ENCODE results near the gene PEX13. TPM values are rescaled to one million over a fixed set of nuclear protein-coding genes. Genes with fewer than 3 reads are reported as not detected.

Gene PEX13
- total RNA-seq, 1 donor from 2014 or later, result 28.9 TPM

DNA sequence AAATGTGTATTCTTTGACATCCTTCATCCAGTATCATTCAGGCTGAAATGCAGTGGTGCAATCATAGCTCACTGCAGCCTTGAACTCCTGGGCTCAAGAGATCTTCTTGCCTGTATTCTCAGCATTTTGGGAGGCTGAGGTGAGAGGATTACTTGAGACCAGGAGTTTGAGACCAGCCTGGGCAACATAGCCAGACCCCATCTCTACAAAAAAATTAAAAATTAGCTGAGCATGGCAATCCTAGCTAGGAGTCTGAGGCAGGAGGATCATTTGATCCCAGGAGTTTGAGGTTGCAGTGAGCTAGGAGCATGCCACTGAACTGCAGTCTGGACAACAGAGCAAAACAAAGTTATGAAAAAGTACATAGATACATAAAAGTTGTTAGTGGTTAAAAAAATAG, 72.3 kb downstream of the PEX13 start:
- no peak for TF ChIP-seq CTCF (conservative IDR thresholded peaks at IDR 0.05)
- Mint-ChIP-seq H3K4me3 (no peak overlapping the region), H3K36me3 (peaks cover 28% of the 10 kb centered on the region), H3K27ac (no peak overlapping the region), H3K9me3 (no peaks in the 10 kb centered on the region), H3K27me3 (no peaks in the 10 kb centered on the region), H3K4me1 (ENCODE audit: unreplicated experiment) (no peaks in the 10 kb centered on the region)
- no peak for DNase-seq (ENCODE audit: extremely low spot score, unreplicated experiment)

DNA sequence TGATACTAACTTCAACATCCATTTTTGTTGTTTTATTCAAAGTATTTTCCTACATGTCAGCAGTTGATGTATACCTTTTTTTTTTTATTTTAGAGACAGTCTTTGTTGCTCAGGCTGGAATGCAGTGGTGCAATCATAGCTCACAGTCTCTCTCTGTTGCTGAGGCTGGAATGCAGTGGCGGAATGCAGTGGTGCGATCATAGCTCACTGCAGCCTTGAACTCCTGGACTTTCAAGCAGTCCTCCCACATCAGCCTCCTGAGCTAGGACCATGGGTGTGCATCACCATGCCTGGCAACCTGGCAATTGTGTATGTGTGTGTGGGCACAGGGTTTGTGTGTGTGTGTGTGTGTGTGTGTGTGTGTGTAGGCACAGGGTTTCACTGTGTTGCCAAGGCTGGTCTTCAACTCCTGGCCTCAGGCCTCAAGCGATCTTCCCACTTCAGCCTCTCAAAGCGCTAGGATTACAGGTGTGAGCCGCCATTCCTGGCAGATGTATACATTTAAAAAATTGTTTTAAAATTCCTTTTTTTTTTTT, 72.9 kb downstream of the PEX13 start:
- TF ChIP-seq CTCF (conservative IDR thresholded peaks at IDR 0.05), result no peak
- no peaks in the 10 kb centered on the region for H3K27me3 Mint-ChIP-seq
- H3K4me1 Mint-ChIP-seq (ENCODE audit: unreplicated experiment), result no peaks in the 10 kb centered on the region
- H3K4me3 Mint-ChIP-seq, result no peak overlapping the region
- DNase-seq (ENCODE audit: extremely low spot score, unreplicated experiment), result no peak
- peaks cover 21% of the 10 kb centered on the region for H3K36me3 Mint-ChIP-seq
- H3K9me3 Mint-ChIP-seq, result no peaks in the 10 kb centered on the region
- no peak overlapping the region for H3K27ac Mint-ChIP-seq

DNA sequence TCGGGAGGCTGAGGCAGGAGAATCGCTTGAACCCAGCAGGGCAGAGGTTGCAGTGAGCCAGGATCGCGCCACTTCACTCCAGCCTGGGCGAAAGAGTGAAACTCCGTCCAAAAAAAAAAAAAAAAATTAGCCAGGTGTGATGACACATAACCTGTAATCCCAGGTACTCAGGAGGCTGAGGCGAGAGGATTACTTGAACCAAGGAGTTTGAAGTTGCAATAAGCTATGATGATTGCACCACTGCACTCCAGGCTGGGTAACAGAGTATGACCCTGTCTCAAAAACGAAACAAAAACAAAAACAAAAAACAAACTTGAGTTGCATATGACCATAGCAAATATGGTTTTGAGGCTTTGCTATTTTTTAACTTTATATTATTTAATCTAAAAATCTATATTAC, 74.0 kb downstream of the PEX13 start:
- H3K27ac Mint-ChIP-seq, result no peak overlapping the region
- no peak for TF ChIP-seq CTCF (conservative IDR thresholded peaks at IDR 0.05)
- peaks cover 25% of the 10 kb centered on the region for H3K36me3 Mint-ChIP-seq
- H3K4me1 Mint-ChIP-seq (ENCODE audit: unreplicated experiment), result no peaks in the 10 kb centered on the region
- H3K27me3 Mint-ChIP-seq, result no peaks in the 10 kb centered on the region
- H3K9me3 Mint-ChIP-seq, result no peaks in the 10 kb centered on the region
- no peak overlapping the region for H3K4me3 Mint-ChIP-seq
- DNase-seq (ENCODE audit: extremely low spot score, unreplicated experiment), result no peak

DNA sequence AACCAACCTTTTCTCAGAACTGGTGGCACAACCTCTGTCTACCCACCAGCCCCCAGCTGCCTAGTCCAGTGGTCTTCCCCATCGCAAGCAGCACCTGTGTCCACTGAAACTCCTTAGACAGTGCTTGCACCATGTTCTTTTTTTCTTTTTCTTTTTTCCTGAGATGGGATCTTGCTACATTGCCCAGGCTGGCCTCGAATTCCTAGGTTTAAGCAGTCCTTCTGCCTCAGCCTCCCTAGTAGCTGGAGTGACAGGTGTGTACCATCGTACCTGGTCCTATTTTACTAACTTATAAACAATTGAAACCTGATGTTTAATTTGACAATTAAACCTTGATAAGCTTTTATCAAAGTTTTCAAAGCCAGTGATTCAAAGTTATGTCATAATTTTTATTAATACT, 78.9 kb downstream of the PEX13 start:
- H3K27ac Mint-ChIP-seq, result no peak overlapping the region
- no peaks in the 10 kb centered on the region for H3K4me1 Mint-ChIP-seq (ENCODE audit: unreplicated experiment)
- peaks cover 18% of the 10 kb centered on the region for H3K36me3 Mint-ChIP-seq
- H3K9me3 Mint-ChIP-seq, result no peaks in the 10 kb centered on the region
- no peak overlapping the region for H3K4me3 Mint-ChIP-seq
- DNase-seq (ENCODE audit: extremely low spot score, unreplicated experiment), result no peak
- TF ChIP-seq CTCF (conservative IDR thresholded peaks at IDR 0.05), result no peak
- no peaks in the 10 kb centered on the region for H3K27me3 Mint-ChIP-seq

DNA sequence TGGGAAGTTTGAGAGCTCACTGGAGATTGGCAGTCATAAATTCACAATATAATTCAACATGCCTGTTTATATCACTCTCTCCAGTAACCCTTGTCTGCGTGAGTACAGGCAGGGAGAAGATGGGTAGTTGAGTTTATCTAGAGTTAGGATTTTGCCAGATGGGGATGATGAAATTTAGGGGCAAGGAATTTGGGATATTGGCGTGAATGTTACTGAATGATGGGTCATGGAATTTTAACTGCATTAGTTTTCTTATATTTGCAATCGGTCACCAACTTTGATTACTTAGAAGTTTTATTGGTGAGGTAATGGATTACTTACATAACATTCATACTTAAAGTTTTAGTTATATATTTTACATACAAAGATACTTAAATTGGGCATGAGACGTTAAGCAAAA, 83.3 kb downstream of the PEX13 start:
- Mint-ChIP-seq H3K4me1 (ENCODE audit: unreplicated experiment) (no peaks in the 10 kb centered on the region), H3K4me3 (no peak overlapping the region), H3K27ac (no peak overlapping the region), H3K36me3 (peaks cover 26% of the 10 kb centered on the region), H3K9me3 (no peaks in the 10 kb centered on the region), H3K27me3 (no peaks in the 10 kb centered on the region)
- no peak for DNase-seq (ENCODE audit: extremely low spot score, unreplicated experiment)
- TF ChIP-seq CTCF (conservative IDR thresholded peaks at IDR 0.05), result no peak

Other genes starting within 250 kb of the PEX13 start
- gene REL, start 136.1 kb upstream of the PEX13 start, total RNA-seq (ENCODE audit: low replicate concordance), result 10.7 and 11.3 TPM in 2 replicates
- gene PUS10, start 535 bp downstream of the PEX13 start, total RNA-seq (ENCODE audit: low replicate concordance), result 6.3 and 6.8 TPM in 2 replicates
- gene SANBR, start 48.2 kb downstream of the PEX13 start, total RNA-seq (ENCODE audit: low replicate concordance), result 12.6 and 22.3 TPM in 2 replicates
- 8.7 and 13.1 TPM in 2 replicates for gene C2orf74, start 144.5 kb downstream of the PEX13 start, total RNA-seq (ENCODE audit: low replicate concordance)